Breast epithelium (tissue), 4 donors: ENCODE data around the gene FZD7. TPM values are rescaled to one million over a fixed set of nuclear protein-coding genes. Genes with fewer than 3 reads are reported as not detected.
A peak's percentile ranks its signal among the peaks of the same experiment; 100 is the strongest.

Source experiments
- DNase-seq, 2 donors: peaks; one replicate each; pipeline ENCODE4 v3.0.0-alpha.2; 2019; ENCODE audit warnings: low spot score in 2 of 2
- H3K27ac ChIP-seq, 2 donors: fragments of 200-600 bp; sonication (generic) in 1 of 2; one replicate each; pipeline ENCODE4 v1.5.1; 2016 to 2019; ENCODE audit warnings: mild to moderate bottlenecking in 1 of 2
- H3K27me3 ChIP-seq, 2 donors: fragments of 200-600 bp; sonication (generic) in 1 of 2; one replicate each; pipeline versions ENCODE4 v1.5.1 to v1.6.0; 2017 to 2019; ENCODE audit warnings: control low read depth in 1 of 2, mild to moderate bottlenecking in 1 of 2
- H3K36me3 ChIP-seq: fragments of 200-600 bp; one replicate; pipeline ENCODE4 v1.5.1; 2019
- H3K4me1 ChIP-seq, 2 donors: fragments of 200-600 bp; sonication (generic); one replicate each; pipeline ENCODE4 v1.5.1; 2016 to 2019; ENCODE audit warnings: control low read depth in 1 of 2
- H3K4me3 ChIP-seq, 3 donors: fragments of 200-600 bp; sonication (generic); 1 replicate in 2 of 3; 2 replicates in 1 of 3; pipeline ENCODE4 v1.5.1; 2016 to 2019; ENCODE audit warnings: mild to moderate bottlenecking in 3 of 3, moderate library complexity in 2 of 3
- H3K9me3 ChIP-seq, 2 donors: fragments of 200-600 bp; sonication (generic) in 1 of 2; one replicate each; pipeline ENCODE4 v1.5.1; 2016 to 2019; ENCODE audit warnings: control low read depth in 1 of 2
- POLR2A ChIP-seq: fragments of 450-650 bp; IDR thresholded peaks from one replicate; pipeline ENCODE4 v1.6.1; 2016; ENCODE audit warnings: antibody characterized with exemption, mild to moderate bottlenecking, moderate library complexity
- POLR2AphosphoS5 ChIP-seq, 3 donors: sonication (generic); formaldehyde crosslinking; IDR thresholded peaks; one replicate each; pipeline ENCODE4 v1.6.1; 2017; ENCODE audit warnings: antibody characterized with exemption in 3 of 3
- intact Hi-C: fragments of 100-400 bp; cut with DNase I; formaldehyde crosslinking; loops from one replicate; pipeline ENCODE4 v1.15.1; 2023; ENCODE audit warnings: low total_unique reads
- total RNA-seq, 3 donors: library from RNA; depleted of rRNA; stranded (reverse); fragments of >200 nt; gene quantifications; one replicate each; pipeline ENCODE4 v1.1.0, GENCODE V29; 2016
- TF ChIP-seq, protein P1 (sequence below), 3 donors: fragments of 450-650 bp; IDR thresholded peaks; one replicate each; pipeline ENCODE4 v1.5.1; 2016 to 2017; ENCODE audit warnings: antibody characterized with exemption in 3 of 3, mild to moderate bottlenecking in 3 of 3, moderate library complexity in 3 of 3

The FZD7 gene
- total RNA-seq, 3 donors from 2014 or later, result 12.5 to 41.4 (median 26.5) TPM

GRCh38 chr2:202049092-202049728 is 15.6 kb downstream of the FZD7 start:
- H3K36me3 ChIP-seq, result no peaks in the 10 kb centered on the region
- H3K4me3 ChIP-seq, result no peak overlapping the region
- TF ChIP-seq POLR2AphosphoS5 (IDR thresholded peaks at IDR 0.05) (no peak), POLR2A (no peak)
- TF ChIP-seq, protein P1, sequence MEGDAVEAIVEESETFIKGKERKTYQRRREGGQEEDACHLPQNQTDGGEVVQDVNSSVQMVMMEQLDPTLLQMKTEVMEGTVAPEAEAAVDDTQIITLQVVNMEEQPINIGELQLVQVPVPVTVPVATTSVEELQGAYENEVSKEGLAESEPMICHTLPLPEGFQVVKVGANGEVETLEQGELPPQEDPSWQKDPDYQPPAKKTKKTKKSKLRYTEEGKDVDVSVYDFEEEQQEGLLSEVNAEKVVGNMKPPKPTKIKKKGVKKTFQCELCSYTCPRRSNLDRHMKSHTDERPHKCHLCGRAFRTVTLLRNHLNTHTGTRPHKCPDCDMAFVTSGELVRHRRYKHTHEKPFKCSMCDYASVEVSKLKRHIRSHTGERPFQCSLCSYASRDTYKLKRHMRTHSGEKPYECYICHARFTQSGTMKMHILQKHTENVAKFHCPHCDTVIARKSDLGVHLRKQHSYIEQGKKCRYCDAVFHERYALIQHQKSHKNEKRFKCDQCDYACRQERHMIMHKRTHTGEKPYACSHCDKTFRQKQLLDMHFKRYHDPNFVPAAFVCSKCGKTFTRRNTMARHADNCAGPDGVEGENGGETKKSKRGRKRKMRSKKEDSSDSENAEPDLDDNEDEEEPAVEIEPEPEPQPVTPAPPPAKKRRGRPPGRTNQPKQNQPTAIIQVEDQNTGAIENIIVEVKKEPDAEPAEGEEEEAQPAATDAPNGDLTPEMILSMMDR (IDR thresholded peaks at IDR 0.05), result no peak
- no peak for DNase-seq
- H3K9me3 ChIP-seq, result no peaks in the 10 kb centered on the region
- no peak overlapping the region for H3K27ac ChIP-seq
- intact Hi-C loops, result no loop called here
- H3K27me3 ChIP-seq, result no peaks in the 10 kb centered on the region
- H3K4me1 ChIP-seq, result no peaks in the 10 kb centered on the region

DNA sequence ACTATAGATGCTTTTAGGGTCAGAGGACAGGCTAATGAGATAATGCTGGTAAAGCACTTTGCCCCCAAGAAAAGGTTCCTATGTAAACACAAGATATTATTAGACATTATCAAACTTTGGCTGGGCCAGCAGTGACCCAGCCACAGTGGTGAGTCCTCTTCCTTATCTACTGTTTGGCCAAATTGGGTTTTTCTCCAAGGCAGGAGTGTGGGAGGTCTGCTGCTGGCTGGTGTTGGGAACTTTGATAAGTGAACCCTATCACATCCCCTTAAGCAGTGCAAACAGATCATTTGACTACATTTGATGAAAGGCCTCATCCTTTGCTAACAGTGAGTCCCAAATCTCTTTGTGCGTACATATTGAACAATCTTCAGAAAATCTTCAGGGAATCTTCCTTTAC is 16.2 kb downstream of the FZD7 start:
- H3K4me3 ChIP-seq, result no peak overlapping the region
- H3K27ac ChIP-seq, result no peak overlapping the region
- intact Hi-C loops, result no loop called here
- no peak for DNase-seq
- TF ChIP-seq POLR2A, result no peak
- TF ChIP-seq, protein P1 (IDR thresholded peaks at IDR 0.05), result no peak
- no peak for TF ChIP-seq POLR2AphosphoS5 (IDR thresholded peaks at IDR 0.05)
- H3K27me3 ChIP-seq, result no peaks in the 10 kb centered on the region
- H3K9me3 ChIP-seq, result no peaks in the 10 kb centered on the region
- no peaks in the 10 kb centered on the region for H3K4me1 ChIP-seq
- no peaks in the 10 kb centered on the region for H3K36me3 ChIP-seq

GRCh38 chr2:202050652-202051051 is 17.0 kb downstream of the FZD7 start:
- H3K4me1 ChIP-seq, result no peaks in the 10 kb centered on the region
- intact Hi-C loops, result no loop called here
- H3K36me3 ChIP-seq, result no peaks in the 10 kb centered on the region
- no peaks in the 10 kb centered on the region for H3K27me3 ChIP-seq
- no peaks in the 10 kb centered on the region for H3K9me3 ChIP-seq
- H3K4me3 ChIP-seq, result no peak overlapping the region
- no peak overlapping the region for H3K27ac ChIP-seq
- TF ChIP-seq POLR2AphosphoS5 (IDR thresholded peaks at IDR 0.05) (no peak), POLR2A (no peak)
- TF ChIP-seq, protein P1 (IDR thresholded peaks at IDR 0.05), result no peak
- no peak for DNase-seq

DNA sequence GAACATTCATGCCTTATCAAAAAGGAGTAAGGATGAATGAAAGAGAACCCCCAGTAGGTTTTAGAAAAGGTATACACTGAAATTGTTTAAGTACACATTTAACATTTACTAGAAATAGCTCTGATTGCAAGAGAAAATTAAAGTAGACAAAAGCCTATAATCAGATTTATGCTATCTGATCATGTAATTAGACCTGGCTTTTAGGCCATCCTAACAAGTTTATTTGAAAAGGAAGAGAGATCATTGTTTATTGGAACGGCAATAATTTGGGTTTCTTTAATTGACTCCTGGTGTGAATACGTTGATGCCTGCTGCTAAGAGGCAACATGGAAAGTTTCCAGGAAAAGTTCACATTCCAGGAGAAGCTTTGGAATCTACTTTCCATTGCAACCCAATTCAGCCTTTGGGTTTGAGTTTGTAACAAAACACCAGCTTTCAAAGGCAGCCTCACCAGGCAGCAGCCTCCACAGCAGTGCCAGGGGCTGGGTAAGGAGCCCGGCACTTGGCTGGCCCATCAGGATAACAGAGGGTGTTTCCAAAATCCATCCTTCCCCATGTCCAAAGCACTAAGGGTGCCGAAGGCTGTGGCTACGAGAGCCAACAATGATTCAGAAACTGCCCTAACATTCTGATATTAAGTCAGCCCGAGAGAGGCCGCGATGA is 18.0 kb downstream of the FZD7 start:
- H3K4me3 ChIP-seq, result peak overlapping the region in 1 of 3 donors; percentile 5
- intact Hi-C loops, result no loop called here
- no peak for TF ChIP-seq POLR2AphosphoS5 (IDR thresholded peaks at IDR 0.05)
- no peak for TF ChIP-seq POLR2A
- TF ChIP-seq, protein P1 (IDR thresholded peaks at IDR 0.05), result no peak
- no peaks in the 10 kb centered on the region for H3K27me3 ChIP-seq
- no peaks in the 10 kb centered on the region for H3K36me3 ChIP-seq
- peak overlapping the region in 1 of 2 donors; percentile 61 for H3K27ac ChIP-seq
- no peaks in the 10 kb centered on the region for H3K9me3 ChIP-seq
- no peaks in the 10 kb centered on the region for H3K4me1 ChIP-seq
- DNase-seq, result peak in 1 of 2 donors; percentile 41

- Histone ChIP-seq H3K27me3 (no peaks in the 10 kb centered on the region), H3K27ac (peak overlapping the region in 1 of 2 donors; percentile 61), H3K4me3 (peak overlapping the region in 1 of 3 donors; percentile 5), H3K4me1 (no peaks in the 10 kb centered on the region), H3K9me3 (no peaks in the 10 kb centered on the region), H3K36me3 (no peaks in the 10 kb centered on the region)
- intact Hi-C loops, result no loop called here
- no peak for TF ChIP-seq POLR2AphosphoS5 (IDR thresholded peaks at IDR 0.05)
- TF ChIP-seq, protein P1 (IDR thresholded peaks at IDR 0.05), result no peak
- no peak for TF ChIP-seq POLR2A
- DNase-seq, result no peak
Measured at GRCh38 chr2:202052235-202052634, 18.6 kb downstream of the FZD7 start.
